ENCODE measurements around the gene ELAPOR2. TPM values are rescaled to one million over a fixed set of nuclear protein-coding genes. Genes with fewer than 3 reads are reported as not detected.
A peak's percentile ranks its signal among the peaks of the same experiment; 100 is the strongest.

The ELAPOR2 gene, protein sequence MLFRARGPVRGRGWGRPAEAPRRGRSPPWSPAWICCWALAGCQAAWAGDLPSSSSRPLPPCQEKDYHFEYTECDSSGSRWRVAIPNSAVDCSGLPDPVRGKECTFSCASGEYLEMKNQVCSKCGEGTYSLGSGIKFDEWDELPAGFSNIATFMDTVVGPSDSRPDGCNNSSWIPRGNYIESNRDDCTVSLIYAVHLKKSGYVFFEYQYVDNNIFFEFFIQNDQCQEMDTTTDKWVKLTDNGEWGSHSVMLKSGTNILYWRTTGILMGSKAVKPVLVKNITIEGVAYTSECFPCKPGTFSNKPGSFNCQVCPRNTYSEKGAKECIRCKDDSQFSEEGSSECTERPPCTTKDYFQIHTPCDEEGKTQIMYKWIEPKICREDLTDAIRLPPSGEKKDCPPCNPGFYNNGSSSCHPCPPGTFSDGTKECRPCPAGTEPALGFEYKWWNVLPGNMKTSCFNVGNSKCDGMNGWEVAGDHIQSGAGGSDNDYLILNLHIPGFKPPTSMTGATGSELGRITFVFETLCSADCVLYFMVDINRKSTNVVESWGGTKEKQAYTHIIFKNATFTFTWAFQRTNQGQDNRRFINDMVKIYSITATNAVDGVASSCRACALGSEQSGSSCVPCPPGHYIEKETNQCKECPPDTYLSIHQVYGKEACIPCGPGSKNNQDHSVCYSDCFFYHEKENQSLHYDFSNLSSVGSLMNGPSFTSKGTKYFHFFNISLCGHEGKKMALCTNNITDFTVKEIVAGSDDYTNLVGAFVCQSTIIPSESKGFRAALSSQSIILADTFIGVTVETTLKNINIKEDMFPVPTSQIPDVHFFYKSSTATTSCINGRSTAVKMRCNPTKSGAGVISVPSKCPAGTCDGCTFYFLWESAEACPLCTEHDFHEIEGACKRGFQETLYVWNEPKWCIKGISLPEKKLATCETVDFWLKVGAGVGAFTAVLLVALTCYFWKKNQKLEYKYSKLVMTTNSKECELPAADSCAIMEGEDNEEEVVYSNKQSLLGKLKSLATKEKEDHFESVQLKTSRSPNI
- 10 to 100 TPM; 67.2 to 75.7 TPM for total RNA-seq
- 69.3 TPM for polyA plus RNA-seq (2013, experiment 1 of 2)
- 59.2 TPM for polyA plus RNA-seq (2013, experiment 2 of 2)
- long read RNA-seq, experiment 1, partial matches to known transcripts, result 5 of 19 reads
- long read RNA-seq, experiment 1, other reads (novel, unspliced or antisense), result 14 of 19 reads
- long read RNA-seq, experiment 2, full-length matches to known transcripts, result 8 of 103 reads
- long read RNA-seq, experiment 2, partial matches to known transcripts, result 25 of 103 reads
- long read RNA-seq, experiment 2, other reads (novel, unspliced or antisense), result 70 of 103 reads
- long read RNA-seq, experiment 3, full-length matches to known transcripts, result 2 of 206 reads
- long read RNA-seq, experiment 3, partial matches to known transcripts, result 50 of 206 reads
- long read RNA-seq, experiment 3, other reads (novel, unspliced or antisense), result 154 of 206 reads
- long read RNA-seq, experiment 4, partial matches to known transcripts, result 11 of 21 reads
- long read RNA-seq, experiment 4, other reads (novel, unspliced or antisense), result 10 of 21 reads

DNA sequence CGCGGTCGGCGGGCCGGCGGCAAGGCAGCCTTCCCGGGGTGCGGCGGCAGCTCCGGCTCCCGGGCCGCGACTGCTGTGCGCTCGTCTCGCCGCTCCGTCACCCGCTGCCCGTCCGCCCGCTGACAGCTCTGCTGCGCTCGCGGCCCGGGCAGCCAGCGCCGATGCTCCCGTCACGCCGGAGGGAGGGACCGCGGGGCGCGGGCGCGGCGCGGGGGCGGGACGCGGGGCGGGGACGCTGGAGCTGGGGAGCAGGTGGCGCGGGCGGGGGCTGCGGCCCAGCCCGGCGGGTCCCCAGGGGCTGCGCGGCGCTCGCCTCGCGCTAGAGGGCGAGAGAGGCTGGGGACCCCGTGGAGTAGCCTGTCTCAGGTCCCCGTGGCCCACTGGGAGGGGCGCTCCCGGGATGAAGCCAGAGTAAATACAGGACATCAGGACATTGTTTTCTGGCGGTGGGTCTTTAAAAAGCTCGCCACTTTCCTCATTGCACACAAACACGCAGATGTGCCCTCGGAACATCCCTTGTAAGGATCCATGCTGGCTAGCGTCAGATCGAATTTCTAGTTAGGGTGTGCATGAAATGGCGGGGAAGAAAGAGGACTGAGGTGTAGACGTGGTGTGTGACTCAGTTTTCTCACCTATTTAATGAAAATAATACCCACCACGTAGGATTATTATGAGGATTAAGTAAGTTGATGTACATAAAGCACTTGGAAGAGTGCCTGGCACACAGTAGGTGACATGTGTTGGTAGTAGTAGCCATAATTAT lies at the start of gene ELAPOR2:
Gene ELAPOR2, minus strand, starts transcription at position 130 of the 763 bp plus-strand sequence. CDS start 141 bp downstream, outside the sequence.
- Histone ChIP-seq H3K27ac (ENCODE audit: low read depth, low read length) (no peak within 1 kb of the TSS), H3K4me1 (ENCODE audit: control insufficient read depth, insufficient read depth, low read length) (peaks cover 10% of the 10 kb centered on the region), H3K36me3 (ENCODE audit: control insufficient read depth, insufficient read depth, low read length) (no peaks in the 10 kb centered on the region), H3K9me3 (ENCODE audit: control insufficient read depth, low read length) (no peaks in the 10 kb centered on the region), H3K27me3 (ENCODE audit: control insufficient read depth, insufficient read depth, low read length, poor library complexity, severe bottlenecking) (no peaks in the 10 kb centered on the region), H3K4me3 (ENCODE audit: low read length) (peak within 1 kb of the TSS; percentile 91), H3K9ac (ENCODE audit: extremely low read depth, low read length, poor library complexity, severe bottlenecking) (peak within 1 kb of the TSS; percentile 47)
- WGBS, 2 experiments (ENCODE audit: insufficient coverage in 1 of 2, insufficient read length in 1 of 2), result 1 to 2% methylated on average over 8 to 69 of the region's 70 CpGs
- Mint-ChIP-seq H3K9me3 (no peaks in the 10 kb centered on the region), H3K36me3 (ENCODE audit: low read depth) (no peaks in the 10 kb centered on the region), H3K4me3 (peak within 1 kb of the TSS; percentile 70), H3K27me3 (ENCODE audit: insufficient read depth) (peaks cover 10% of the 10 kb centered on the region), H3K27ac (peak within 1 kb of the TSS; percentile 62), H3K4me1 (peaks cover 23% of the 10 kb centered on the region)
- DNase-seq, result peak; percentile 94
- TF ChIP-seq, protein P1, sequence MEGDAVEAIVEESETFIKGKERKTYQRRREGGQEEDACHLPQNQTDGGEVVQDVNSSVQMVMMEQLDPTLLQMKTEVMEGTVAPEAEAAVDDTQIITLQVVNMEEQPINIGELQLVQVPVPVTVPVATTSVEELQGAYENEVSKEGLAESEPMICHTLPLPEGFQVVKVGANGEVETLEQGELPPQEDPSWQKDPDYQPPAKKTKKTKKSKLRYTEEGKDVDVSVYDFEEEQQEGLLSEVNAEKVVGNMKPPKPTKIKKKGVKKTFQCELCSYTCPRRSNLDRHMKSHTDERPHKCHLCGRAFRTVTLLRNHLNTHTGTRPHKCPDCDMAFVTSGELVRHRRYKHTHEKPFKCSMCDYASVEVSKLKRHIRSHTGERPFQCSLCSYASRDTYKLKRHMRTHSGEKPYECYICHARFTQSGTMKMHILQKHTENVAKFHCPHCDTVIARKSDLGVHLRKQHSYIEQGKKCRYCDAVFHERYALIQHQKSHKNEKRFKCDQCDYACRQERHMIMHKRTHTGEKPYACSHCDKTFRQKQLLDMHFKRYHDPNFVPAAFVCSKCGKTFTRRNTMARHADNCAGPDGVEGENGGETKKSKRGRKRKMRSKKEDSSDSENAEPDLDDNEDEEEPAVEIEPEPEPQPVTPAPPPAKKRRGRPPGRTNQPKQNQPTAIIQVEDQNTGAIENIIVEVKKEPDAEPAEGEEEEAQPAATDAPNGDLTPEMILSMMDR (conservative IDR thresholded peaks at IDR 0.05), result peak; percentile 75

DNA sequence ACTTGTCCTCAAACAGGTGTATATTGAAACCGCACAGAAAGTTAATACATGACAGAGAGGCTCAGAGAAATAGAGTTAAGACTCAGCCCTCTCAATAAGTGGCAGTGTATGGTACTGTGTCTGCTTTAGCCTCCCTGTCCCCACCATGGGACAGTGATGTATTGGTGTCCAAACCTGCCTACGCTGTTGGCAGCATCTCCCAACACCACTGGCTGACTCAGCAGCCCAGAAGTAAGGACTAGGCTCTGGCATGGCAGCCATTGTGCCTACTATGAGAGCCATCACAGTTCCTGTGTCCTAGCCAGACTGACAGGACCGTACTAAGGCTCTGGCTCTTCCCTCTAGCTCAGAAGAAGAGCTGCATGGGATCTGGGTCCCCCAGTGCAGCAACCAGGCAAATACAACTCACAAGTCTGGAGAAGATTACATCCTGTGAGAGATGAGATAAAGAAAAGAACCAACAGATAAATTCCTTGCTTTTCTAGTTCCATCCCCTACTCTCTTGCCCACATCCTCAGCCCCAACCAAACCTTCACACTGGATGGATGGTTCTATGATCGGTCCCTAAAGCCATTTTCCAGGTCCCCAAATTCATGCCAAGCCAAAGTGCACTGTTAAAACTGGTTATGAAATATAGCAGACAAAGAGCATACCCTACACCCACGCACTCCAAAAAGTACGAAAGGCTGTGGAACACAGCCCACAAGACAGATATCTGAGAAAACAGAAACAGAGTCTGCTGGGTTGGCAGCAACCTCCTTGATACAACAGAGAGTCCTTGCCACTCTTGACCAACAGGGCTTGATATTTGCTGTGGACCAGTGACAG lies 48.7 kb upstream of the ELAPOR2 start:
- Histone ChIP-seq H3K9me3 (ENCODE audit: control insufficient read depth, low read length) (peaks cover 16% of the 10 kb centered on the region), H3K27me3 (ENCODE audit: control insufficient read depth, insufficient read depth, low read length, poor library complexity, severe bottlenecking) (no peaks in the 10 kb centered on the region), H3K36me3 (ENCODE audit: control insufficient read depth, insufficient read depth, low read length) (no peaks in the 10 kb centered on the region), H3K27ac (ENCODE audit: low read depth, low read length) (no peak overlapping the region), H3K4me1 (ENCODE audit: control insufficient read depth, insufficient read depth, low read length) (peaks cover 4% of the 10 kb centered on the region), H3K4me3 (ENCODE audit: low read length) (no peak overlapping the region), H3K9ac (ENCODE audit: extremely low read depth, low read length, poor library complexity, severe bottlenecking) (no peak overlapping the region)
- Mint-ChIP-seq H3K4me3 (no peak overlapping the region), H3K4me1 (peaks cover 19% of the 10 kb centered on the region), H3K9me3 (peaks cover 6% of the 10 kb centered on the region), H3K27ac (no peak overlapping the region), H3K36me3 (ENCODE audit: low read depth) (no peaks in the 10 kb centered on the region), H3K27me3 (ENCODE audit: insufficient read depth) (peaks cover 35% of the 10 kb centered on the region)
- TF ChIP-seq, protein P1 (conservative IDR thresholded peaks at IDR 0.05), result no peak
- DNase-seq, result no peak
- WGBS, 2 experiments (ENCODE audit: insufficient coverage in 1 of 2, insufficient read length in 1 of 2), result 89 to 94% methylated on average over 4 to 6 of the region's 6 CpGs

Measured in endodermal cell (in vitro differentiated cells).